WERI-Rb-1 (cell line): ENCODE measurements around the gene RRP8.

Experiments used
- DNase-seq: peaks from one replicate; pipeline ENCODE4 v3.0.0-alpha.2; 2020
- H3K27ac ChIP-seq: fragments of 250-450 bp; sonication (Bioruptor Pico); 2 replicates; pipeline ENCODE4 v1.5.1; 2020; ENCODE audit warnings: mild to moderate bottlenecking, moderate library complexity
- H3K27me3 ChIP-seq: fragments of 250-450 bp; sonication (Bioruptor Pico); 2 replicates; pipeline ENCODE4 v1.5.1; 2021; ENCODE audit warnings: mild to moderate bottlenecking, low read depth, moderate library complexity; ENCODE audit not compliant: insufficient read depth, severe bottlenecking
- H3K36me3 ChIP-seq: fragments of 250-450 bp; sonication (Bioruptor Pico); 2 replicates; pipeline ENCODE4 v1.5.1; 2020; ENCODE audit warnings: mild to moderate bottlenecking, moderate library complexity
- H3K4me3 ChIP-seq: 2 replicates; pipeline ENCODE4 v1.5.1; 2011; ENCODE audit warnings: low read depth, mild to moderate bottlenecking, control low read depth, low read length
- H3K9me3 ChIP-seq: fragments of 250-450 bp; sonication (Bioruptor Pico); 2 replicates; pipeline ENCODE4 v1.5.1; 2021; ENCODE audit warnings: mild to moderate bottlenecking, moderate library complexity; ENCODE audit not compliant: severe bottlenecking
- CTCF ChIP-seq: IDR thresholded peaks from 2 replicates; pipeline ENCODE4 v1.5.1; 2011; ENCODE audit warnings: low read depth, mild to moderate bottlenecking, control low read depth, inconsistent platforms, low read length

RRP8 gene

GRCh38 chr11:6608726-6609501 is 5.5 kb upstream of the RRP8 start:
- Histone ChIP-seq H3K36me3 (peaks cover 44% of the 10 kb centered on the region), H3K9me3 (no peaks in the 10 kb centered on the region), H3K27ac (no peak overlapping the region), H3K27me3 (no peaks in the 10 kb centered on the region), H3K4me3 (no peak overlapping the region)
- no peak for DNase-seq
- no peak for TF ChIP-seq CTCF

GRCh38 chr11:6608011-6608410 is 4.6 kb upstream of the RRP8 start:
- Histone ChIP-seq H3K9me3 (no peaks in the 10 kb centered on the region), H3K36me3 (peaks cover 44% of the 10 kb centered on the region), H3K27me3 (no peaks in the 10 kb centered on the region), H3K27ac (no peak overlapping the region), H3K4me3 (no peak overlapping the region)
- TF ChIP-seq CTCF: no peak
- no peak for DNase-seq

- TF ChIP-seq CTCF: no peak
- no peak for DNase-seq
- Histone ChIP-seq H3K4me3 (no peak overlapping the region), H3K27me3 (no peaks in the 10 kb centered on the region), H3K36me3 (peaks cover 44% of the 10 kb centered on the region), H3K9me3 (no peaks in the 10 kb centered on the region), H3K27ac (peak overlapping the region; percentile 65)
Measured at GRCh38 chr11:6607190-6607795, 3.9 kb upstream of the RRP8 start.

GRCh38 chr11:6606471-6607189 is 3.2 kb upstream of the RRP8 start:
- Histone ChIP-seq H3K4me3 (no peak overlapping the region), H3K36me3 (peaks cover 48% of the 10 kb centered on the region), H3K27ac (peak overlapping the region; percentile 65), H3K9me3 (no peaks in the 10 kb centered on the region), H3K27me3 (no peaks in the 10 kb centered on the region)
- DNase-seq: peak; percentile 92
- TF ChIP-seq CTCF: no peak

- TF ChIP-seq CTCF: no peak
- H3K4me3 ChIP-seq: peak overlapping the region; percentile 90
- peaks cover 50% of the 10 kb centered on the region for H3K36me3 ChIP-seq
- no peaks in the 10 kb centered on the region for H3K9me3 ChIP-seq
- peak overlapping the region; percentile 82 for H3K27ac ChIP-seq
- H3K27me3 ChIP-seq: no peaks in the 10 kb centered on the region
- no peak for DNase-seq
Measured at GRCh38 chr11:6604790-6605189, 1.4 kb upstream of the RRP8 start.
